GM18520 (cell line): Measurements from ENCODE around the gene CHMP2B.
A peak's percentile ranks its signal among the peaks of the same experiment; 100 is the strongest.
"Not testable (repeated sequence)": the region's sequence is repeated elsewhere in the genome, so short reads cannot be mapped to it uniquely, and the experiment has no call there.

Experiments
- ATAC-seq: cut with Tn5 transposase; IDR thresholded peaks from one replicate; pipeline ENCODE4 v1.9.1; 2021; ENCODE audit not compliant: unreplicated experiment

CHMP2B gene

GRCh38 chr3:87228316-87228715 is 1.2 kb downstream of the CHMP2B start:
- ATAC-seq, result no peak

GRCh38 chr3:87229113-87229512 is 2.0 kb downstream of the CHMP2B start:
- ATAC-seq, result no peak

- no peak for ATAC-seq
Measured at GRCh38 chr3:87233805-87234204, 6.7 kb downstream of the CHMP2B start.

GRCh38 chr3:87236093-87236492 is 9.0 kb downstream of the CHMP2B start:
- no peak for ATAC-seq

DNA sequence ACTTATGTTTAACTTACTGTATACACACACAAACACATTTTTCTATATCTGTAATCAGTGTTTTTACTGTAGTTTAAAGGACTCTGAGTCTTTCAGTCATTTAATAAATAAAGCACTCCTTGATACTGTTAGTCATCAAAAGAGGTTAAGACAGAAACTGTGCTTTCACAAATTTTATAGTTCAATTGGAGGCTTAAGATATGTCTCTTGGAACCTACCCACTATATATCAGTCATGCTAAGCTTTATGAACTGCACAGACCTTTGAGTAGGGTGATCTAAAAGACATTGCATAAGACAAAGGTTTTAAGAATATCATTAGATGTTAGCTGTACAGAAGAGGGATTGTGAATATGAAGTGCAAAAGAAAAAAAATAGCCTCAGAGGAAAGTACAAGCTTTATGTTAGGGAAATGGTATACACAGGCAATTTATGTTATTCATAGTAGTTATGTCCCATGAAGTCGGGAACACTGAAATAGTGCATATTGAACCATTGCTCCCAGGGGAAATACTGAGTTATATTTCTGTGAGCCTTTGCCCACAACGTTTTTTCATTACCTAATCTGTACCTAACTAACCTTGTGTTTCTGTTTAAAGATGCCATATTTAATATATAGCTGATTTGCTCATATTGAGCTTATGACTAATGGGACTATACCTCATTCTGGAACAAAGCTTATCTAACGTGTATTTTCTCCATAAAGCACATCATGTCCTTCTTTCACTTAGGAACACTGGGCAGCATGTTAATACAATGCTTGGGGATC is 19.7 kb downstream of the CHMP2B start:
- ATAC-seq, result no peak

DNA sequence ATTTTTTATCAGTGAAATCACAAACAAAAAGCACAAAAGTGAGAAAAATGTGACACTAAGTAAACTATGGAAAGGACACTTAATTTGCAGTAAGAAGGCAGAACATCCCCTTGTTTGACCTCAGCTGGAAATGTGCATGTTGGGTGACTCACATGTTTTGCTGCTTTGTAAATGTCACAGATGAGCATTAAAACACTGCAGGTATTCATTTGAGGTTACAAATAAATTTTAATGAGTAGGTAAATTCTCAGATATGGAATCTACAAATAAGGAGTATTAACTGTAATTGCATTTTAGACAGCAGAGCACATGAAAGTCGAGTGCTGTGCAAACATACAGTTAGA is 20.3 kb downstream of the CHMP2B start:
- ATAC-seq, result no peak

DNA sequence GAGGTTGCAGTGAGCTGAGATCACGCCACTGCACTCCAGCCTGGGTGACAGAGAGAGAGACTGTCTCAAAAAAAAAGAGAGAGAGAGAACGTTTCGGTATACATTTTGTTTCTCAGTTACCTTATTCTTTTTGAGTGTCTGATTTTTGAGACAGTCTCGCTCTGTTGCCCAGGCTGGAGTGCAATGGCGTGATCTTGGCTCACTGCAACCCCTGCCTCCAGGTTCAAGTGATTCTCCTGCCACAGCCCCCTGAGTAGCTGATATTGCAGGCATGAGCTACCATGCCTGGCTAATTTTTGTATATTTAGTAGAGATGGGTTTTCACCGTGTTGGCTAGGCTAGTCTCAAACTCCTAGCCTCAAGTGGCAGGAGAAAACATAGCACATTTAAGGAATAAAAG is 21.1 kb downstream of the CHMP2B start:
- not testable (repeated sequence) for ATAC-seq

DNA sequence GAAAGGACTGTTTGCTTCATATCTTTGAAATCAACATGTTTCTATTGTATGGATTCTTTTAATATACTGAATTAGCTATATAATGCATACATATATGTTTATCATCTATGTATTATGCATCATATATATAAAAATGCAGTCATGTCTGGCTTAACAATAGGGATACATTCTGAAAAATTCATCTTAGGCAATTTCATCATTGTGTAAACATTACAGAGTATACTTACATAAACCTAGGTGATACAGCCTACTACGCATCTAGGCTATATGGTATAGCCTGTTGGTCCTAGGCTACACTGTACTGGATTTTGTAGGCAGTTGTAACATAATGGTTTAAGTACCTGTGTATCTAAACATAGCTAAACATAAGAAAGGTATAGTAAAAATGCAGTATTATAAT is 21.7 kb downstream of the CHMP2B start:
- no peak for ATAC-seq

DNA sequence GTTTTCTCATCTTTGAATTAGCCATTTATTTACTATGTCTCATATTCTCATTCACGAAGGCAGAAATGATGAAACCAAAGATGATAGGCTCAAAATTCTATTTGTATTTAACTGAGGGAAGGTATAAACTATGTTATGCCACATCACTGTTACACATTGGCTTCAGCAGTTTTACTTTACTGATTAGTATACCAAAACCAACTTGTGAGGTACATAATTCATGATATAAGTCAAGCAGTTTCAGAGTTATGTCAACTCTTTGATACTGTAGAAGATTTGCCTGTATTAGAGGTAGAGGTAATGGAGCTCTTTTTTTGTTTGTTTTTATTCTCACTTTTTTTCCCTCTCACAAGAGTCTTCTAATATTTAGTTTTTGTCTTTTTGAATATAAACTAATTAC is 22.9 kb downstream of the CHMP2B start:
- no peak for ATAC-seq

- no peak for ATAC-seq
Measured at GRCh38 chr3:87260270-87260669, 33.2 kb downstream of the CHMP2B start.

- ATAC-seq, result no peak
Measured at GRCh38 chr3:87261925-87262324, 34.8 kb downstream of the CHMP2B start.

DNA sequence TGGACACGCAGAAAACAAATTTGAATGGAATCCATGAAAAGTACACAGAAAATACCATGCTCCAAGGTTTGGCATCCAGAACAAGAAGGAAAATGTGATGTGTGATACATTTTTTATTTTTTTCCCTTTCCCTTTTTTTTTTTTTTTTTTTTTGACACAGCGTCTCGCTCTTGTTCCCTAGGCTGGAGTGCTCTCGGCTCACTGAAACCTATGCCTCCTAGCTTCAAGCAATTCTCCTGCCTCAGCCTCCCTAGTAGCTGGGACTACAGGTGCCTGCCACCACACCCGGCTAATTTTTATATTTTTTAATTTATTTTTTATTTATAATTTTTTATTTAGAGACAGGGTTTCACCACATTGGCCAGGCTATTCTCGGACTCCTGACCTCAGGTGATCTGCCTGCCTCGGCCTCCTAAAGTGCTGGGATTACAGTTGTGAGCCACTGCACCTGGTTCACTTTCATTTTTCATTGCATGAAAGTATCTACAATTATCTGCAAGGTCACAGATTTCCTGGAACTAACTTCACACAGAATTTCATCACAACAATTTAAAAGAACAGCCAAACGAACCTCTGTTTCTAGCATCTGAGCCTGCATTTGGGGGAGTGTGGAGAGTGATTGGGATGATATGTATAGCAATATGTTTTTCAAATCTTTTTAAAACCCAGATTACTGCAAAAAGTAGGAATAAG is 41.0 kb downstream of the CHMP2B start:
- no peak for ATAC-seq

- no peak for ATAC-seq
Measured at GRCh38 chr3:87268646-87269211, 41.6 kb downstream of the CHMP2B start.

DNA sequence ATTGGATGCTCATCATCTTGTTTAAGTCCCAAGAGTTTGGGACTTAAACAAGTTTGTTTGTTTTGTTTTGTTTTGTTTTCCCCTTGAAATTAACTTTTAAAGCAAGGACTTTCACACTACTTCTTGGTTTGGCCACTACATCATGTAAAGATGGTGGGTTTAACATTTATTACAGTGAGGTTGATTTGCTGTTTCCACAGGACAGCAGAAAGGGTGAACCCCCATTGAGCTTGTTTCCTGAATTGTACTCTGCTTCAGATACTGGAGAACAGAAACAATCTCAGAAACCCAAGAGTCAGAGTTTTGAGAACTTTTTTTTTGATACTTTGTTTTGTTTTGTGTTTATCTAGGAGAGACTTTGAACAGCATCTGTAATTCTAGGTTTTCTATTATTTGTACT is 42.6 kb downstream of the CHMP2B start:
- ATAC-seq, result no peak

GRCh38 chr3:87270908-87271700 is 44.0 kb downstream of the CHMP2B start:
- ATAC-seq, result no peak

GRCh38 chr3:87272718-87273341 is 45.7 kb downstream of the CHMP2B start:
- ATAC-seq, result peak; percentile 97

- no peak for ATAC-seq
Measured at GRCh38 chr3:87276484-87276883, 49.4 kb downstream of the CHMP2B start, which contains the start of gene POU1F1. Gene POU1F1 (minus strand): TSS chr3:87276584. CDS start chr3:87276462, 122 bp downstream.

- peak; percentile 72 for ATAC-seq
Measured at GRCh38 chr3:87287011-87287410, 59.9 kb downstream of the CHMP2B start.

DNA sequence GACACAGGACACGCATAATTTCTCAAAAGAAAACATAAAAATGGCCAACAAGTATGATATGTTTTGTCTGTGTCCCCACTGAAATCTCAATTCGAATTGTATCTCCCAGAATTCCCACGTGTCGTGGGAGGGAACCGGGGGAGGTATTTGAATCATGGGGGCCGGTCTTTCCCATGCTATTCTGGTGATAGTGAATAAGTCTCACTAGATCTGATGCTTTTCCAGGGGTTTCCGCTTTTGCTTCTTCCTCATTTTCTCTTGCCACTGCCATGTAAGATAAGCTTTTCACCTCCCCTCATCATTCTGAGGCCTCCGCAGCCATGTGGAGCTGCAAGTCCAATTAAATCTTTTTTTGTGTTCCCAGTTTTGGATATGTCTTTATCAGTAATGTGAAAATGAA is 61.3 kb downstream of the CHMP2B start:
- no peak for ATAC-seq

DNA sequence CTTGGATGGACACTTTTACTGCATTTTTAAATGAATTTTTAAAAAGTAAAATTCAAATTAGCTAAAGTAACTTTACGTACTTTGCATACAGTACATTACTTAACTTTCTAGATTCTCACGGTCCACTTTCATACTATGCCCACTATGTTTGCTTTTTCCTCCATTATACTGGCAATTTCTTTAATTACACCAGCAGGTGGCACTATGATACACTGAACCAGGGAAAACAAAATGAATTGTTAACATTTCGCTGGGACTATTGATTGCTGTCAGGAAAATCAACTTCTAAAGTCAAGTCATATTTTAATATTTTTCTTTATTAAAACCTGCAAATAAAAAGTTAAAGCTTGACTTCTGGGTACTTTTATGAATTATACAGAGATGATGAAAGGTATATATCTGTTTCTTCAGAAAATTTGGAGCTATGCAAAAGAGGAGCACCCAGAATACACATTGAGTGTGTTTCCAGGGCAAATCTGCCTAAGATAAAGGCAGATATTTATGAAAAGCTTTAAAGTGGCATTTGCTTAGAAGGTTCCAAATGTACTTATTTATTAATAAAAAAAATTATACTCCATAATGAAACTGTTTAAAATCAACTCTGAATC is 71.1 kb downstream of the CHMP2B start:
- peak; percentile 50 for ATAC-seq

DNA sequence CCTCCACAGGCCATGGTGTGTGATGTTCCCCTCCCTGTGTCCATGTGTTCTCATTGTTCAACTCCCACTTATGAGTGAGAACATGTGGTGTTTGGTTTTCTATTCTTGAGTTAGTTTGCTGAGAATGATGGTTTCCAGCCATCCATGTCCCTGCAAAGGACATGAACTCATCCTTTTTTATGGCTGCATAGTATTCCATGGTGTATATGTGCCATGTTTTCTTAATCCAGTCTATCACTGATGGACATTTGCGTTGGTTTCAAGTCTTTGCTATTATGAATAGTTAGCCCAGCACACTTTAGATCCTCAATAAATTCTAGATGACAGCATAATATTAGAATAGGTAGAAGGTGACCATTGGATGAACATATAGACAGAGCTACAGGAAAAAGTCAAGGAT is 77.9 kb downstream of the CHMP2B start:
- ATAC-seq, result not testable (repeated sequence)
